22Rv1 (cell line): ENCODE data around the gene PHLPP2.

Experiments
- H3K27ac ChIP-seq: fragments of 450-650 bp; 2 replicates; pipeline ENCODE4 v1.5.1; 2017
- ZFX ChIP-seq: fragments of 450-650 bp; IDR thresholded peaks from 2 replicates; pipeline ENCODE4 v1.6.1; 2017; ENCODE audit warnings: antibody characterized with exemption, borderline replicate concordance
- TF ChIP-seq, protein P1 (sequence below): fragments of 450-650 bp; IDR thresholded peaks from 2 replicates; pipeline ENCODE4 v1.5.1; 2017; ENCODE audit warnings: mild to moderate bottlenecking

PHLPP2 gene

DNA sequence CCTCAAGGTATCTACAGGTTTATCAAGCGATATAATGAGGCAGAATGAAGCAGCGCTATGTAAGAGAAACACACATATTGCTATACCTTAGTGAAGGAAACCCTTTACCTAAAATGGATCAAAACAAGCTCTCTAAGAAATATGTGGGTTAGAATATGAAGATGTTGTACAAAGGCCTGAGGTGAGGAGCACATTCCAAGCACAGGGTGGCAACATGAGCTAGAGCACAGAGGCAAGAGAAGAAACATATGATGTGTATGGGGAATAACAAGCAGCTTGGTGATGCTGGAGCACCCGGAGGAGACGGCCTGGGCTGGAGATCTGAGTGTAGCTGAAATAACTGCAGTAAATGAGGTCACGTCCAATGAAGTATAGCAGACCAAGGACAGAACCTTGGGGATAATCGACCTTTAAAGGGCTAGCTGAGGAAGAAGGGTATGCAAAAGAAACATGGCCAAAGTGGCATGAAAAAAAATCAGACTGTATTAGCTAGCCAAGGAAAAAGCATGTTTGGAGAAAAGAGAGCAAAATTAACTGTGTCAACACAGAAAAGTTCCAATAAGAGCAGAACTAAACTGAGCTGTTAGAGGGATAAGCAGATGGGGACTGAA lies 54.5 kb downstream of the PHLPP2 start:
- TF ChIP-seq ZFX, result no peak
- TF ChIP-seq, protein P1, sequence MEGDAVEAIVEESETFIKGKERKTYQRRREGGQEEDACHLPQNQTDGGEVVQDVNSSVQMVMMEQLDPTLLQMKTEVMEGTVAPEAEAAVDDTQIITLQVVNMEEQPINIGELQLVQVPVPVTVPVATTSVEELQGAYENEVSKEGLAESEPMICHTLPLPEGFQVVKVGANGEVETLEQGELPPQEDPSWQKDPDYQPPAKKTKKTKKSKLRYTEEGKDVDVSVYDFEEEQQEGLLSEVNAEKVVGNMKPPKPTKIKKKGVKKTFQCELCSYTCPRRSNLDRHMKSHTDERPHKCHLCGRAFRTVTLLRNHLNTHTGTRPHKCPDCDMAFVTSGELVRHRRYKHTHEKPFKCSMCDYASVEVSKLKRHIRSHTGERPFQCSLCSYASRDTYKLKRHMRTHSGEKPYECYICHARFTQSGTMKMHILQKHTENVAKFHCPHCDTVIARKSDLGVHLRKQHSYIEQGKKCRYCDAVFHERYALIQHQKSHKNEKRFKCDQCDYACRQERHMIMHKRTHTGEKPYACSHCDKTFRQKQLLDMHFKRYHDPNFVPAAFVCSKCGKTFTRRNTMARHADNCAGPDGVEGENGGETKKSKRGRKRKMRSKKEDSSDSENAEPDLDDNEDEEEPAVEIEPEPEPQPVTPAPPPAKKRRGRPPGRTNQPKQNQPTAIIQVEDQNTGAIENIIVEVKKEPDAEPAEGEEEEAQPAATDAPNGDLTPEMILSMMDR, result no peak
- no peak overlapping the region for H3K27ac ChIP-seq

DNA sequence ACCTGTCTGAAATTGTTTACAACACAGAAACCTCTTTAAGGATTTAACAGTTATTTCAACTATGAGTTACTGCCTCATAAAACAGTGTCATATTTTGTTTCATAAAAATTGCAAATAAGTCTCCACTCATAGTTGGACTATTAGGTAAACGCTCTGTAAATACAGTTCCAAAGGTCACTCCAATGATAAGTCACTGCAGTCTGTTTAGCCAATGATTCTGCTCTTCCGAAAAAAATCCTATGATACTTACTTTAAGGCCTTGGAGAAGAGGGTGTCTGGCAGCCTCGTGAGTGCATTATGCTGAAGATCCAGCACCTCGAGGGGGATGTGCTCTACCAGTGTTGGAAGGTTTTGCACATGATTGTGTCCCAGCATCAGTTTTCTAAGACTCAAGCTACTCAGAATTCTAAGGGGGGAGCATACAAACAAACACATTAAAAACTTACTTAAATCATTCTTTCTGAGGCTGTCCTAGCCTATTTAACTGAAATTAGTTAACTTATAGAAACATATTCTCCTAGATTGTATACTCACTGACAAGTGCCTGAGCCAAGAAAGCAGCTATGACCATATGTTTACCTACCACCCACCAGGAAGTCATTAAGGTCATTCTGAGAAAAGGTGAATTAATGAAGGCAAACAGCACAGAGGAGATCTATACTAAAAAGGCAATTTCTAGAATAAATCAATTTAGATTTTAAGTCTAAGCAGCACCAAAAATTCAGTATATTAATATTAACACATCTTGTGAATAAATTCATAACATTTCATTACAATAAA lies 57.4 kb downstream of the PHLPP2 start:
- peak overlapping the region; percentile 72 for H3K27ac ChIP-seq
- TF ChIP-seq ZFX, result no peak

DNA sequence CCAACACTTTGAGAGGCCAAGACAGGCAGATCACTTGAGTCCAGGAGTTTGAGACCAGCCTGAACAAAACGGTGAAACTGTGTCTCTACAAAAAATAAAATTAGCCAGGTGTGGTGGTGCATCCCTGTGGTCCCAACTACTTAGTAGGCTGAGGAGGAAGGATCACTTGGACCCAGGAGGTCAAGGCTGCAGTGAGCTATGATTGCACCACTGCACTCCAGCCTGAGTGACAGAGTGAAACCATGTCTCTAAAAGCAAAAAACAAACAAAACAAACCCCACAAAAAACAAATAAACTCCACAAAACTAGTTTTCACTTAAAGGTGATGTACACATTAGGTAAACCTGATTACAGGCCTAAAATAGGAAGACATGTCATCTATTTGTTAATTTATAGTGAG lies 58.2 kb downstream of the PHLPP2 start:
- H3K27ac ChIP-seq, result peak overlapping the region; percentile 72
- TF ChIP-seq ZFX, result no peak
- TF ChIP-seq, protein P1, result no peak

DNA sequence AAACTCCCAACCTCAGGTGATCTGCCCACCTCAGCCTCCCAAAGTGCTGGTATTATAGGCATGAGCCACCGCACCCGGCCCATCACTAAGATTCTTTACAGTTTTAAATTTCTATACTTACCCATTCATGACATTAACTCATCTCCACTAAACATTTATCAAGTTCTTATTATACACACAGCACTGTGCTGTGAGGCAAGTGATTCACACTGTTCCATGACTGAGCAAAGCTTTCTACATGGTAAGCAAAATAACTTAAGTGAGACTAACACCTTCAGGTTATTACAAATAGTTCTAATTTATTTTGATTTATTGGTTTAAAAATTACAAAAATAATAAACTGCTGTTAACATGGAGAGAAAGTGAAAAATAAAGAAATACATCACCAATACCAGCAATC lies 65.0 kb downstream of the PHLPP2 start:
- no peak overlapping the region for H3K27ac ChIP-seq
- no peak for TF ChIP-seq ZFX
- TF ChIP-seq, protein P1, result no peak

DNA sequence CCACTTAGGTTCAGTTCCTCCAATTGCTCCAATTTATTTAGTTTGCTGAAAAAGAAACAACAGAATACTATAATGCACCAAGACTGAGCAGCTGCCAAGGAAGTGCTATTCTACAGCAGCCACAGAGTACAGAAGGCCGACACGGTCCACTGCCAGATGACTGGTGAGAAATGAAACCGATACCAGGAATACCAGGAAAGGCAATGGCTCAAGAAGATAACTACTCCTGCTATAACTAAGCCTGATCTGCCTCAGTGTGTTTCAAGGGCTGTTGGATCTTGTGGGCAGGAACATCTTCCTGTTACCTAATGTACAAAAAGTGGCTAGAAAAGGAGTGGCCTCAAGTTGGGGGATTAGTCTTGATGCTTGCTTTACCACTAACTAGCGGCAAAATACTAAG lies 65.7 kb downstream of the PHLPP2 start:
- H3K27ac ChIP-seq, result no peak overlapping the region
- TF ChIP-seq ZFX, result no peak
- TF ChIP-seq, protein P1, result no peak

DNA sequence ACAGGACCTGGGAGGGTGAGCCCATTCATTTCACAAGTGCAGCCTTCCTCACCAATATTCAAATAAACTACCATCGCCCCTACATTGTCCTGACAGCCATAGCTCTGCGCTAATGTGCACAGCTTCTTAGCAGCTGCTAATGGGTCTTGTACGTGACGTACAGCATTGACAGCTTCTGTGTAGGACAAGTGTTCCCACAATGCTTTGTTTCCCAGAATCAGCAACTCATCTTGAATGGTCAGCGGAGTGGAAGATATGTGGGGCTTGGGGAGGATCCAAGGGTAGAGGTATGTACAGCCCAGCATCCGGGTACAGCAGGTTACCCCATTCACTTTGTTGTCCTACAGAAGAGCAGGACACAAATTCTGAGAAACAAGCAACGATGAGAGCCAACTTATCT lies 74.8 kb downstream of the PHLPP2 start:
- TF ChIP-seq, protein P1, result no peak
- TF ChIP-seq ZFX, result no peak

DNA sequence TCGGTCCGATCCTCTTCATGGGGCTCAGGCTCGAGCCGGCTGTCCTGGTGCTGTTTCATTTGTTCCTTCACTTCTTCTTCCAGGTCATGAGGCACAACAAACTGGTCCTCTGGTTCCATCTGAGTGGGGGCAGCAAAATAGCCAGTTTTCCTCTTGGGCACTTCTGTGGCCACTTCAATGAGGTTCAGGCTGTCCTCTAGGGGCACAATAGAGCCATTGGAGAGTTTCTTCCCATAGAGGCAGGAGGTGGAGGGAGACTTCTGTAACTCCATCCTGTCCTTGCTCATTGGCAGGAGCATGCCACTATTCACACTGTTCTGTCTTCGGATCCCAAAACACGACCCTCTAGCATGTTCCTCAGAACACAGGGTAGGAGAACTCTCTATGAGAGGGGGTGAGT lies 75.6 kb downstream of the PHLPP2 start:
- TF ChIP-seq ZFX, result no peak
- TF ChIP-seq, protein P1, result peak; percentile 56
- H3K27ac ChIP-seq, result no peak overlapping the region

More for the DNA sequence above, 74.8 kb downstream of the PHLPP2 start:
- no peak overlapping the region for H3K27ac ChIP-seq

DNA sequence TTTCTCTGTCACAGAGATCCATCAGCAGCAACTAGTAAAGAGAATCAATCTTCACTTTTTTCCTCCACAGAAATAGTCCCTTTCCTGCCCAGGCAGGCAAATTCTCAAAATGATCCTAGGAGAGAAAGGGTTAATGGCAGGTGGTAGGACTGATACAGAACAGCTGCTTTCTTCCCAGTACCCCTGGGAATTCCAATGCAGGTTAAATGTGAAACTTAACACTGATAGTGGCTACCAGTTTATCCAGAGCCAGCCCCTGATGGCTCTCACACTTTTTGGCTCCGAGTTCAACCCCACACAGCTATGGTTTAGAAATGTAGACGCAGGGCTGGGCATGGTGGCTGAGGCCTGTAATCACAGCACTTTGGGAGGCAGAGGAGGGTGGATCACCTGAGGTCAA lies 76.3 kb downstream of the PHLPP2 start:
- H3K27ac ChIP-seq, result no peak overlapping the region
- TF ChIP-seq, protein P1, result no peak
- no peak for TF ChIP-seq ZFX
